K562 (cell line): ENCODE measurements around the gene HBG1. TPM values are rescaled to one million over a fixed set of nuclear protein-coding genes. Genes with fewer than 3 reads are reported as not detected.

Experiments
- CHCHD3 ChIP-seq: fragments of 250-450 bp; sonication (Bioruptor Pico); IDR thresholded peaks from 2 replicates; pipeline ENCODE4 v2.1.2; 2022; ENCODE audit warnings: mild to moderate bottlenecking
- CHD1 ChIP-seq: fragments of 200-600 bp; sonication (generic); IDR thresholded peaks from one replicate; pipeline ENCODE4 v1.6.1; 2012; ENCODE audit warnings: mild to moderate bottlenecking, moderate library complexity, low read length, inconsistent platforms
- CSDE1 ChIP-seq, 2 experiments: fragments of 450-650 bp; IDR thresholded peaks; 2 replicates each; pipeline ENCODE4 v1.6.1; 2016; ENCODE audit warnings: mild to moderate bottlenecking in 1 of 2
- EHMT2 ChIP-seq: fragments of 450-650 bp; IDR thresholded peaks from 2 replicates; pipeline ENCODE4 v1.6.1; 2018; ENCODE audit warnings: antibody characterized with exemption
- ELF1 ChIP-seq: fragments of 200-800 bp; sonication (Bioruptor generic); IDR thresholded peaks from 2 replicates; pipeline ENCODE4 v1.6.1; 2016; ENCODE audit warnings: missing genetic modification characterization, missing compliant biosample characterization
- FOSL1 ChIP-seq: fragments of 200-800 bp; sonication (Bioruptor generic); conservative IDR thresholded peaks from 2 replicates; pipeline ENCODE4 v1.6.1; 2016; ENCODE audit warnings: missing genetic modification characterization, missing compliant biosample characterization
- KAT7 ChIP-seq: sonication (generic); formaldehyde crosslinking; IDR thresholded peaks from 2 replicates; pipeline ENCODE4 v1.8.0; 2022; ENCODE audit warnings: missing genetic modification reagents, mild to moderate bottlenecking, borderline replicate concordance
- MCM5 ChIP-seq: fragments of 450-650 bp; IDR thresholded peaks from 2 replicates; pipeline ENCODE4 v1.6.1; 2016; ENCODE audit warnings: low read depth
- NCOA2 ChIP-seq, 2 experiments: fragments of 450-650 bp; IDR thresholded peaks; 2 replicates each; pipeline ENCODE4 v1.6.1; 2018; ENCODE audit warnings: mild to moderate bottlenecking in 2 of 2, moderate library complexity in 1 of 2; ENCODE audit not compliant: partially characterized antibody in 2 of 2
- NONO ChIP-seq, 2 experiments: fragments of 200-400 bp in 1 of 2; fragments of 450-650 bp in 1 of 2; formaldehyde crosslinking in 1 of 2; IDR thresholded peaks; 2 replicates each; pipeline ENCODE4 v1.6.1; 2017; ENCODE audit warnings: low read depth in 2 of 2, mild to moderate bottlenecking in 2 of 2, moderate library complexity in 2 of 2, low read length in 1 of 2
- NR2C1 ChIP-seq, 2 experiments: fragments of 450-650 bp; IDR thresholded peaks; 2 replicates each; pipeline ENCODE4 v1.6.1; 2017; ENCODE audit warnings: mild to moderate bottlenecking in 2 of 2, antibody characterized with exemption in 1 of 2, inconsistent platforms in 1 of 2, missing compliant biosample characterization in 1 of 2, missing genetic modification characterization in 1 of 2
- RBM25 ChIP-seq: fragments of 200-400 bp; formaldehyde crosslinking; IDR thresholded peaks from 2 replicates; pipeline ENCODE4 v1.6.1; 2018; ENCODE audit warnings: low read length, low read depth, moderate library complexity; ENCODE audit not compliant: severe bottlenecking
- SIX5 ChIP-seq, 2 experiments: IDR thresholded peaks; 2 replicates each; pipeline ENCODE4 v1.6.1; 2011; ENCODE audit warnings: low read length in 2 of 2, borderline replicate concordance in 1 of 2, low read depth in 1 of 2, mild to moderate bottlenecking in 1 of 2, moderate library complexity in 1 of 2; ENCODE audit not compliant: insufficient read depth in 1 of 2
- TGIF2 ChIP-seq: sonication (generic); formaldehyde crosslinking; IDR thresholded peaks from 2 replicates; pipeline ENCODE4 v1.8.1; 2022; ENCODE audit warnings: mild to moderate bottlenecking, missing genetic modification reagents, moderate library complexity
- TRIM24 ChIP-seq, 2 experiments: fragments of 450-650 bp; IDR thresholded peaks; 2 replicates each; pipeline ENCODE4 v1.6.1; 2016
- ZNF311 ChIP-seq: fragments of 250-450 bp; sonication (Bioruptor Pico); IDR thresholded peaks from 2 replicates; pipeline ENCODE4 v1.4.0; 2020; ENCODE audit warnings: mild to moderate bottlenecking, moderate library complexity
- ZNF766 ChIP-seq: fragments of 200-800 bp; sonication (Bioruptor generic); conservative IDR thresholded peaks from 2 replicates; pipeline ENCODE4 v1.6.1; 2016; ENCODE audit warnings: missing genetic modification characterization, missing compliant biosample characterization
- polyA plus RNA-seq, 8 experiments: library from polyadenylated mRNA; depleted of rRNA in 4 of 8; stranded (reverse) in 5 of 8; unstranded in 3 of 8; fragments of >200 nt; fragmentation: Nextera tagmentation in 2 of 8; fragmentation: Illumina TruSeq in 1 of 8; extraction: Ambion mirVana in 2 of 8; extraction: Trizol in 1 of 8; gene quantifications; 2 replicates each; pipeline versions ENCODE4 v1.2.1 to v1.2.3, GENCODE V29; 2011 to 2014; ENCODE audit warnings: inconsistent platforms in 1 of 8, missing spikeins in 1 of 8
- total RNA-seq, 7 experiments: library from RNA; depleted of rRNA in 6 of 7; stranded (reverse); fragments of >200 nt in 6 of 7; fragmentation: Illumina TruSeq in 2 of 7; extraction: Trizol in 2 of 7; gene quantifications; 2 replicates each; pipeline versions ENCODE4 v1.2.1 to v1.2.3, GENCODE V29; 2011 to 2021; ENCODE audit warnings: low replicate concordance in 1 of 7
- TF ChIP-seq, protein P1 (sequence below): fragments of 250-450 bp; sonication (Bioruptor Pico); IDR thresholded peaks from 2 replicates; pipeline ENCODE4 v1.6.1; 2021; ENCODE audit warnings: mild to moderate bottlenecking
- TF ChIP-seq, protein P2 (sequence below), 2 experiments: fragments of 150-350 bp in 1 of 2; IDR thresholded peaks; 2 replicates each; pipeline ENCODE4 v1.6.1; 2012 to 2016; ENCODE audit warnings: low read depth in 2 of 2, low read length in 2 of 2, mild to moderate bottlenecking in 1 of 2, moderate library complexity in 1 of 2
- TF ChIP-seq, protein P3 (sequence below): fragments of 250-450 bp; sonication (Bioruptor Pico); IDR thresholded peaks from 2 replicates; pipeline ENCODE4 v1.8.0; 2022; ENCODE audit warnings: inconsistent platforms, mild to moderate bottlenecking, moderate library complexity, borderline replicate concordance
- TF ChIP-seq, protein P4 (sequence below): sonication (generic); formaldehyde crosslinking; IDR thresholded peaks from 2 replicates; pipeline ENCODE4 v1.8.0; 2022; ENCODE audit warnings: mild to moderate bottlenecking, missing genetic modification reagents

The HBG1 gene
- total and polyA plus RNA-seq, 9 of the 15 experiments (the other 6 are each of a cell fraction or from before 2014, with no cell fraction given) = 1,066 to 16,338 (median 4,898) TPM

DNA sequence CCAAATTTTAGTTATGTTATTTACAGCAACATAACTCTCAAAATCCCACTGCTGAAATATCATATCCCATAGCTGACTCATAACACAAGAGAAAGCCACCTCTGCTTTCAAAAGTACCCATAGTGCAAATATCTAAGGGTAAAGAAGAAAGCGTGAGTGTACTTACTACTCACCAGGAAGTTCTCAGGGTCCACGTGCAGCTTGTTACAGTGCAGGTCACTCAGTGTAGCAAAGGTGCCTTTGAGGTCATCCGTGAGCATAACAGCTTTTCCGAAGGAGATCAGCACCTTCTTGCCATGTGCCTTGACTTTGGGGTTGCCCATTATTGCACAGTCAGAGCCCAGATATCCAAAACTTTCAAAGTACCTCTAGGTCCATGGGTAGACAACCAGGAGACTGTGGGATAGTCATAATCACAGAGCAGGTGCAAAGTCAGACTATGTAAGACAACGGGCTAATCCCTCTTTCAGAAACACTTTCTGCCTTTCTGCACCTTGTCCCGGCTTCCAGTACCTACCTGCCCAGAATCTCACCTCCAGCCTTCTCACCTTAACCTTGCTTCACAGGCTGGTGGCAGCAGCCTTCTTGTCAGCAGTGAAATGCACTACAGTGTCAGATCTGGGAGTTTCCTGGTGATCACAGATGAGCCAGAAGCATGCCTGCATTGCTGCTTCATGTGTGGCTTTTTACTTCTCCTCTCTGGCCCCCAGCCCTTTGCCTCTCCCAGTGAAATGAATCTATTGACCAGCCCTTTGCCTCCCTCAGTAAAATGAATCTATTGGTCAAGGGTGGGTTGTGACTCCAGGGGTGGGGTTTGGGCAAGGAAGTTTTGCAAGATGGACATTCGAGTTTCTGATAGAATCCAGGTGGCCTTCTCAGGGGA, 6.5 kb downstream of the HBG1 start (continued):
- no peak for TF ChIP-seq NCOA2 (IDR thresholded peaks at IDR 0.05; ENCODE audit: partially characterized antibody in 2 of 2)
- 0 out of 2 replicates have a peak, but pooled peaks have one; percentile 43 for TF ChIP-seq KAT7
- TF ChIP-seq NONO (IDR thresholded peaks at IDR 0.05; ENCODE audit: low read depth in 2 of 2, low read length in 1 of 2) = no peak
- TF ChIP-seq, protein P1, sequence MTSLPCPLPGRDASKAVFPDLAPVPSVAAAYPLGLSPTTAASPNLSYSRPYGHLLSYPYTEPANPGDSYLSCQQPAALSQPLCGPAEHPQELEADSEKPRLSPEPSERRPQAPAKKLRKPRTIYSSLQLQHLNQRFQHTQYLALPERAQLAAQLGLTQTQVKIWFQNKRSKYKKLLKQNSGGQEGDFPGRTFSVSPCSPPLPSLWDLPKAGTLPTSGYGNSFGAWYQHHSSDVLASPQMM (CRISPR knock-in tag) = no peak
- TF ChIP-seq CSDE1 (IDR thresholded peaks at IDR 0.05) = no peak
- TF ChIP-seq EHMT2 = 0 out of 2 replicates have a peak, but pooled peaks have one; percentile 28
- peak; percentile 43; the same call in 1 of the 2 replicates for TF ChIP-seq FOSL1 (tag)
- TF ChIP-seq, protein P2, sequence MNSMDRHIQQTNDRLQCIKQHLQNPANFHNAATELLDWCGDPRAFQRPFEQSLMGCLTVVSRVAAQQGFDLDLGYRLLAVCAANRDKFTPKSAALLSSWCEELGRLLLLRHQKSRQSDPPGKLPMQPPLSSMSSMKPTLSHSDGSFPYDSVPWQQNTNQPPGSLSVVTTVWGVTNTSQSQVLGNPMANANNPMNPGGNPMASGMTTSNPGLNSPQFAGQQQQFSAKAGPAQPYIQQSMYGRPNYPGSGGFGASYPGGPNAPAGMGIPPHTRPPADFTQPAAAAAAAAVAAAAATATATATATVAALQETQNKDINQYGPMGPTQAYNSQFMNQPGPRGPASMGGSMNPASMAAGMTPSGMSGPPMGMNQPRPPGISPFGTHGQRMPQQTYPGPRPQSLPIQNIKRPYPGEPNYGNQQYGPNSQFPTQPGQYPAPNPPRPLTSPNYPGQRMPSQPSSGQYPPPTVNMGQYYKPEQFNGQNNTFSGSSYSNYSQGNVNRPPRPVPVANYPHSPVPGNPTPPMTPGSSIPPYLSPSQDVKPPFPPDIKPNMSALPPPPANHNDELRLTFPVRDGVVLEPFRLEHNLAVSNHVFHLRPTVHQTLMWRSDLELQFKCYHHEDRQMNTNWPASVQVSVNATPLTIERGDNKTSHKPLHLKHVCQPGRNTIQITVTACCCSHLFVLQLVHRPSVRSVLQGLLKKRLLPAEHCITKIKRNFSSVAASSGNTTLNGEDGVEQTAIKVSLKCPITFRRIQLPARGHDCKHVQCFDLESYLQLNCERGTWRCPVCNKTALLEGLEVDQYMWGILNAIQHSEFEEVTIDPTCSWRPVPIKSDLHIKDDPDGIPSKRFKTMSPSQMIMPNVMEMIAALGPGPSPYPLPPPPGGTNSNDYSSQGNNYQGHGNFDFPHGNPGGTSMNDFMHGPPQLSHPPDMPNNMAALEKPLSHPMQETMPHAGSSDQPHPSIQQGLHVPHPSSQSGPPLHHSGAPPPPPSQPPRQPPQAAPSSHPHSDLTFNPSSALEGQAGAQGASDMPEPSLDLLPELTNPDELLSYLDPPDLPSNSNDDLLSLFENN (IDR thresholded peaks at IDR 0.05; ENCODE audit: low read depth in 2 of 2, low read length in 2 of 2) = no peak
- TF ChIP-seq MCM5 = no peak
- TF ChIP-seq, protein P3, sequence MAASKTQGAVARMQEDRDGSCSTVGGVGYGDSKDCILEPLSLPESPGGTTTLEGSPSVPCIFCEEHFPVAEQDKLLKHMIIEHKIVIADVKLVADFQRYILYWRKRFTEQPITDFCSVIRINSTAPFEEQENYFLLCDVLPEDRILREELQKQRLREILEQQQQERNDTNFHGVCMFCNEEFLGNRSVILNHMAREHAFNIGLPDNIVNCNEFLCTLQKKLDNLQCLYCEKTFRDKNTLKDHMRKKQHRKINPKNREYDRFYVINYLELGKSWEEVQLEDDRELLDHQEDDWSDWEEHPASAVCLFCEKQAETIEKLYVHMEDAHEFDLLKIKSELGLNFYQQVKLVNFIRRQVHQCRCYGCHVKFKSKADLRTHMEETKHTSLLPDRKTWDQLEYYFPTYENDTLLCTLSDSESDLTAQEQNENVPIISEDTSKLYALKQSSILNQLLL = no peak
- 0 out of 2 replicates have a peak, but pooled peaks have one; percentile 30 for TF ChIP-seq ELF1 (tag)
- TF ChIP-seq RBM25 = no peak
- TF ChIP-seq NR2C1 (IDR thresholded peaks at IDR 0.05) = peak; percentile 44; the same call in 1 of the 2 replicates
- peak; percentile 55; the same call in 1 of the 2 replicates for TF ChIP-seq NR2C1 (tag; IDR thresholded peaks at IDR 0.05)
- no peak for TF ChIP-seq ZNF311 (CRISPR knock-in tag)
- peak; percentile 61 for TF ChIP-seq CHD1
- TF ChIP-seq CHCHD3 (CRISPR knock-in tag) = peak; percentile 57; the same call in 1 of the 2 replicates
- no peak for TF ChIP-seq ZNF766 (CRISPR knock-in tag)
- TF ChIP-seq TRIM24 (IDR thresholded peaks at IDR 0.05) = 0 out of 4 replicates have a peak, but pooled peaks of 1 of the 2 experiments have one; percentile 14
- no peak for TF ChIP-seq SIX5 (IDR thresholded peaks at IDR 0.05; ENCODE audit: borderline replicate concordance in 1 of 2, insufficient read depth in 1 of 2, low read depth in 1 of 2, low read length in 2 of 2)
- TF ChIP-seq, protein P4, sequence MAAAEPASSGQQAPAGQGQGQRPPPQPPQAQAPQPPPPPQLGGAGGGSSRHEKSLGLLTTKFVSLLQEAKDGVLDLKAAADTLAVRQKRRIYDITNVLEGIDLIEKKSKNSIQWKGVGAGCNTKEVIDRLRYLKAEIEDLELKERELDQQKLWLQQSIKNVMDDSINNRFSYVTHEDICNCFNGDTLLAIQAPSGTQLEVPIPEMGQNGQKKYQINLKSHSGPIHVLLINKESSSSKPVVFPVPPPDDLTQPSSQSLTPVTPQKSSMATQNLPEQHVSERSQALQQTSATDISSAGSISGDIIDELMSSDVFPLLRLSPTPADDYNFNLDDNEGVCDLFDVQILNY (CRISPR knock-in tag) = no peak
- TF ChIP-seq TGIF2 (CRISPR knock-in tag) = no peak
